HepG2 (cell line): Measurements from ENCODE around the gene PRPF4. TPM values are rescaled to one million over a fixed set of nuclear protein-coding genes. Genes with fewer than 3 reads are reported as not detected.
A peak's percentile ranks its signal among the peaks of the same experiment; 100 is the strongest.

Experiments
- FOXA3 ChIP-seq: IDR thresholded peaks from 2 replicates; pipeline ENCODE4 v1.6.1; 2016; ENCODE audit warnings: missing genetic modification reagents, missing compliant biosample characterization
- JDP2 ChIP-seq: sonication (generic); formaldehyde crosslinking; IDR thresholded peaks from 2 replicates; pipeline ENCODE4 v1.8.1; 2022; ENCODE audit warnings: missing genetic modification reagents, borderline replicate concordance
- JUND ChIP-seq: sonication (generic); formaldehyde crosslinking; IDR thresholded peaks from 2 replicates; pipeline ENCODE4 v1.8.0; 2022; ENCODE audit warnings: mild to moderate bottlenecking, missing genetic modification reagents
- KMT2B ChIP-seq: IDR thresholded peaks from 2 replicates; pipeline ENCODE4 v1.6.1; 2016; ENCODE audit warnings: missing genetic modification reagents, missing compliant biosample characterization
- MED1 ChIP-seq: sonication (generic); formaldehyde crosslinking; IDR thresholded peaks from 2 replicates; pipeline ENCODE4 v1.4.0; 2020; ENCODE audit warnings: missing genetic modification reagents
- NPAS2 ChIP-seq: sonication (generic); formaldehyde crosslinking; IDR thresholded peaks from 2 replicates; pipeline ENCODE4 v1.8.0; 2022; ENCODE audit warnings: mild to moderate bottlenecking, missing genetic modification reagents, borderline replicate concordance
- POLR2G ChIP-seq: fragments of 200-400 bp; formaldehyde crosslinking; IDR thresholded peaks from 2 replicates; pipeline ENCODE4 v1.6.1; 2018; ENCODE audit warnings: mild to moderate bottlenecking, low read depth, low read length, moderate library complexity
- SOX13 ChIP-seq, 3 experiments: fragments of 450-650 bp in 1 of 3; sonication (generic) in 1 of 3; formaldehyde crosslinking in 1 of 3; IDR thresholded peaks in 2 of 3; conservative IDR thresholded peaks in 1 of 3; 2 replicates each; pipeline versions ENCODE4 v1.5.0 to v1.6.1; 2016 to 2020; ENCODE audit warnings: antibody characterized with exemption in 1 of 3, mild to moderate bottlenecking in 1 of 3, missing compliant biosample characterization in 1 of 3, missing genetic modification reagents in 1 of 3, moderate library complexity in 1 of 3
- SPEN ChIP-seq: sonication (generic); formaldehyde crosslinking; IDR thresholded peaks from 2 replicates; pipeline ENCODE4 v1.5.1; 2020; ENCODE audit warnings: low read depth, mild to moderate bottlenecking, missing genetic modification reagents
- TBX2 ChIP-seq: sonication (generic); formaldehyde crosslinking; IDR thresholded peaks from 2 replicates; pipeline ENCODE4 v1.5.0; 2020; ENCODE audit warnings: missing genetic modification reagents, mild to moderate bottlenecking, borderline replicate concordance
- TGIF2 ChIP-seq: IDR thresholded peaks from 2 replicates; pipeline ENCODE4 v1.6.1; 2016; ENCODE audit warnings: control low read depth, missing compliant biosample characterization
- TOE1 ChIP-seq: sonication (generic); formaldehyde crosslinking; IDR thresholded peaks from 2 replicates; pipeline ENCODE4 v1.4.0; 2020; ENCODE audit warnings: mild to moderate bottlenecking, missing genetic modification reagents
- ZNF253 ChIP-seq: sonication (generic); formaldehyde crosslinking; IDR thresholded peaks from 2 replicates; pipeline ENCODE4 v1.8.0; 2022; ENCODE audit warnings: mild to moderate bottlenecking, missing genetic modification reagents, borderline replicate concordance
- ZNF44 ChIP-seq: sonication (generic); formaldehyde crosslinking; IDR thresholded peaks from 2 replicates; pipeline ENCODE4 v1.5.1; 2020; ENCODE audit warnings: mild to moderate bottlenecking, missing genetic modification reagents
- polyA plus RNA-seq, 8 experiments: library from polyadenylated mRNA; depleted of rRNA in 3 of 8; stranded (reverse) in 7 of 8; unstranded in 1 of 8; fragments of >200 nt; fragmentation: Illumina TruSeq in 4 of 8; extraction: Trizol in 4 of 8; gene quantifications; 2 replicates each; pipeline versions ENCODE4 v1.2.1 to v1.2.3, GENCODE V29; 2011 to 2016; ENCODE audit warnings: low read depth in 4 of 8, missing spikeins in 1 of 8, mixed read lengths in 1 of 8; ENCODE audit not compliant: insufficient read depth in 1 of 8
- total RNA-seq, 5 experiments: library from RNA; depleted of rRNA; stranded (reverse); fragments of >200 nt; fragmentation: Illumina TruSeq; extraction: Trizol; gene quantifications; 2 replicates each; pipeline ENCODE4 v1.2.3, GENCODE V29; 2016; ENCODE audit warnings: low read depth in 1 of 5
- TF ChIP-seq, protein P1 (sequence below): sonication (generic); formaldehyde crosslinking; conservative IDR thresholded peaks from 2 replicates; pipeline ENCODE4 v1.8.1; 2023; ENCODE audit warnings: missing genetic modification reagents
- TF ChIP-seq, protein P2 (sequence below): sonication (generic); formaldehyde crosslinking; IDR thresholded peaks from 2 replicates; pipeline ENCODE4 v1.8.1; 2023; ENCODE audit warnings: mild to moderate bottlenecking, missing genetic modification reagents
- TF ChIP-seq, protein P3 (sequence below): sonication (generic); formaldehyde crosslinking; IDR thresholded peaks from 2 replicates; pipeline ENCODE4 v1.4.0; 2020; ENCODE audit warnings: missing genetic modification reagents
- TF ChIP-seq, protein P4 (sequence below): IDR thresholded peaks from 2 replicates; pipeline ENCODE4 v1.6.1; 2016; ENCODE audit warnings: low read depth
- TF ChIP-seq, protein P5 (sequence below): IDR thresholded peaks from 2 replicates; pipeline ENCODE4 v1.6.1; 2016; ENCODE audit warnings: low read depth, borderline replicate concordance
- TF ChIP-seq, protein P6 (sequence below): sonication (generic); formaldehyde crosslinking; IDR thresholded peaks from 2 replicates; pipeline ENCODE4 v1.4.0; 2020; ENCODE audit warnings: missing genetic modification reagents

PRPF4 gene
- total and polyA plus RNA-seq, 2 of the 13 experiments (the other 11 are each of a cell fraction or from before 2014, with no cell fraction given) = 10.3 to 49.0 TPM

DNA sequence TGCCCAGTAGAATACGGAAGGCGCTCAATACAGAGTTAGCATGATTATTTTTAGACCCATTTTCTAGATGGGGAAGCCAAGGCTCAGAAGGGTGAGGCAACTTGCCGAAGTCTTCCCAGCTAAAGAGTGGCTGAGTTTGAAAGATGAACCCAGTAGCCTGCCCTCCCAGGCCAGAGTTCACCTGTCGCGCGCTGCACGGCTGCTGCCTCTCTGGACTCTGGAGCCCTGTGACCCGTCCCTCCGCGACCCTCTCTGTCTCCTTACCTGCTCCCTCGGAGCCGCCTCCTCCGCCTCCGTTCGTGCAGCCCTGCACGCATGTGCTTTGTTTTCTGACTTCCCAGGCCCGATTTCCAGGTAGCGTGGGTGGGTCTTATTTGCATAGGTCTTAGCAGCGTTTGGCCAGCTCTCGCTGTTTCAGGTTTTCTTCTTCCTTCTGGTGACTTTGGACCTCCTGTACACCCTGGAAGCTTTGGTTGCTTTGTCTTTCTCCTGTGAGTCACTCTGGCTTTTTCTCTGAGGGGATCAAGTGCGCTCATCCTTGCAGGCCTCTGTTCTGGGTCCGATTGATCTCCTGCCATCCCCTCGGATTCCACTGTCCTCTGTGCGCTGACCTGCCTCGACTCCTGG, 27.4 kb downstream of the PRPF4 start, which contains the start of gene RNF183 (continued):
- TF ChIP-seq SOX13 (IDR thresholded peaks at IDR 0.05) (no peak), SOX13 (CRISPR knock-in tag; conservative IDR thresholded peaks at IDR 0.05 in 1 of 2, IDR thresholded peaks at IDR 0.05 in 1 of 2) (peak in 1 of 2 experiments; percentile 35; a peak in 1 of 4 replicates), JDP2 (CRISPR knock-in tag) (no peak), TGIF2 (CRISPR knock-in tag) (peak; percentile 41; the same call in 1 of the 2 replicates), POLR2G (peak; percentile 63), FOXA3 (peak; percentile 36), KMT2B (peak; percentile 22; the same call in 1 of the 2 replicates), SPEN (0 out of 2 replicates have a peak, but pooled peaks have one; percentile 24), JUND (CRISPR knock-in tag) (0 out of 2 replicates have a peak, but pooled peaks have one; percentile 46), TOE1 (no peak), TBX2 (CRISPR knock-in tag) (peak; percentile 35; the same call in 1 of the 2 replicates), MED1 (CRISPR knock-in tag) (peak; percentile 39), ZNF44 (no peak), NPAS2 (no peak), ZNF253 (CRISPR knock-in tag) (0 out of 2 replicates have a peak, but pooled peaks have one; percentile 26)
- TF ChIP-seq, protein P1, sequence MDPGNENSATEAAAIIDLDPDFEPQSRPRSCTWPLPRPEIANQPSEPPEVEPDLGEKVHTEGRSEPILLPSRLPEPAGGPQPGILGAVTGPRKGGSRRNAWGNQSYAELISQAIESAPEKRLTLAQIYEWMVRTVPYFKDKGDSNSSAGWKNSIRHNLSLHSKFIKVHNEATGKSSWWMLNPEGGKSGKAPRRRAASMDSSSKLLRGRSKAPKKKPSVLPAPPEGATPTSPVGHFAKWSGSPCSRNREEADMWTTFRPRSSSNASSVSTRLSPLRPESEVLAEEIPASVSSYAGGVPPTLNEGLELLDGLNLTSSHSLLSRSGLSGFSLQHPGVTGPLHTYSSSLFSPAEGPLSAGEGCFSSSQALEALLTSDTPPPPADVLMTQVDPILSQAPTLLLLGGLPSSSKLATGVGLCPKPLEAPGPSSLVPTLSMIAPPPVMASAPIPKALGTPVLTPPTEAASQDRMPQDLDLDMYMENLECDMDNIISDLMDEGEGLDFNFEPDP (CRISPR knock-in tag) = no peak
- TF ChIP-seq, protein P2, sequence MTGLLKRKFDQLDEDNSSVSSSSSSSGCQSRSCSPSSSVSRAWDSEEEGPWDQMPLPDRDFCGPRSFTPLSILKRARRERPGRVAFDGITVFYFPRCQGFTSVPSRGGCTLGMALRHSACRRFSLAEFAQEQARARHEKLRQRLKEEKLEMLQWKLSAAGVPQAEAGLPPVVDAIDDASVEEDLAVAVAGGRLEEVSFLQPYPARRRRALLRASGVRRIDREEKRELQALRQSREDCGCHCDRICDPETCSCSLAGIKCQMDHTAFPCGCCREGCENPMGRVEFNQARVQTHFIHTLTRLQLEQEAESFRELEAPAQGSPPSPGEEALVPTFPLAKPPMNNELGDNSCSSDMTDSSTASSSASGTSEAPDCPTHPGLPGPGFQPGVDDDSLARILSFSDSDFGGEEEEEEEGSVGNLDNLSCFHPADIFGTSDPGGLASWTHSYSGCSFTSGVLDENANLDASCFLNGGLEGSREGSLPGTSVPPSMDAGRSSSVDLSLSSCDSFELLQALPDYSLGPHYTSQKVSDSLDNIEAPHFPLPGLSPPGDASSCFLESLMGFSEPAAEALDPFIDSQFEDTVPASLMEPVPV (CRISPR knock-in tag) = no peak
- TF ChIP-seq, protein P3, sequence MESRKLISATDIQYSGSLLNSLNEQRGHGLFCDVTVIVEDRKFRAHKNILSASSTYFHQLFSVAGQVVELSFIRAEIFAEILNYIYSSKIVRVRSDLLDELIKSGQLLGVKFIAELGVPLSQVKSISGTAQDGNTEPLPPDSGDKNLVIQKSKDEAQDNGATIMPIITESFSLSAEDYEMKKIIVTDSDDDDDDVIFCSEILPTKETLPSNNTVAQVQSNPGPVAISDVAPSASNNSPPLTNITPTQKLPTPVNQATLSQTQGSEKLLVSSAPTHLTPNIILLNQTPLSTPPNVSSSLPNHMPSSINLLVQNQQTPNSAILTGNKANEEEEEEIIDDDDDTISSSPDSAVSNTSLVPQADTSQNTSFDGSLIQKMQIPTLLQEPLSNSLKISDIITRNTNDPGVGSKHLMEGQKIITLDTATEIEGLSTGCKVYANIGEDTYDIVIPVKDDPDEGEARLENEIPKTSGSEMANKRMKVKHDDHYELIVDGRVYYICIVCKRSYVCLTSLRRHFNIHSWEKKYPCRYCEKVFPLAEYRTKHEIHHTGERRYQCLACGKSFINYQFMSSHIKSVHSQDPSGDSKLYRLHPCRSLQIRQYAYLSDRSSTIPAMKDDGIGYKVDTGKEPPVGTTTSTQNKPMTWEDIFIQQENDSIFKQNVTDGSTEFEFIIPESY (CRISPR knock-in tag) = peak; percentile 37; the same call in 1 of the 2 replicates
- TF ChIP-seq, protein P4, sequence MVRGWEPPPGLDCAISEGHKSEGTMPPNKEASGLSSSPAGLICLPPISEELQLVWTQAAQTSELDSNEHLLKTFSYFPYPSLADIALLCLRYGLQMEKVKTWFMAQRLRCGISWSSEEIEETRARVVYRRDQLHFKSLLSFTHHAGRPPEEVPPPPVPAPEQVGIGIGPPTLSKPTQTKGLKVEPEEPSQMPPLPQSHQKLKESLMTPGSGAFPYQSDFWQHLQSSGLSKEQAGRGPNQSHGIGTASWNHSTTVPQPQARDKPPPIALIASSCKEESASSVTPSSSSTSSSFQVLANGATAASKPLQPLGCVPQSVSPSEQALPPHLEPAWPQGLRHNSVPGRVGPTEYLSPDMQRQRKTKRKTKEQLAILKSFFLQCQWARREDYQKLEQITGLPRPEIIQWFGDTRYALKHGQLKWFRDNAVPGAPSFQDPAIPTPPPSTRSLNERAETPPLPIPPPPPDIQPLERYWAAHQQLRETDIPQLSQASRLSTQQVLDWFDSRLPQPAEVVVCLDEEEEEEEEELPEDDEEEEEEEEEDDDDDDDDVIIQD (CRISPR knock-in tag) = 0 out of 2 replicates have a peak, but pooled peaks have one; percentile 18
- TF ChIP-seq, protein P5, sequence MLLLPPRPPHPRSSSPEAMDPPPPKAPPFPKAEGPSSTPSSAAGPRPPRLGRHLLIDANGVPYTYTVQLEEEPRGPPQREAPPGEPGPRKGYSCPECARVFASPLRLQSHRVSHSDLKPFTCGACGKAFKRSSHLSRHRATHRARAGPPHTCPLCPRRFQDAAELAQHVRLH (CRISPR knock-in tag) = peak; percentile 74; the same call in 1 of the 2 replicates
- TF ChIP-seq, protein P6, sequence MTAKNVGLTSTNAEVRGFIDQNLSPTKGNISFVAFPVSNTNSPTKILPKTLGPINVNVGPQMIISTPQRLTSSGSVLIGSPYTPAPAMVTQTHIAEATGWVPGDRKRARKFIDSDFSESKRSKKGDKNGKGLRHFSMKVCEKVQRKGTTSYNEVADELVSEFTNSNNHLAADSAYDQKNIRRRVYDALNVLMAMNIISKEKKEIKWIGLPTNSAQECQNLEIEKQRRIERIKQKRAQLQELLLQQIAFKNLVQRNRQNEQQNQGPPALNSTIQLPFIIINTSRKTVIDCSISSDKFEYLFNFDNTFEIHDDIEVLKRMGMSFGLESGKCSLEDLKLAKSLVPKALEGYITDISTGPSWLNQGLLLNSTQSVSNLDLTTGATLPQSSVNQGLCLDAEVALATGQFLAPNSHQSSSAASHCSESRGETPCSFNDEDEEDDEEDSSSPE (CRISPR knock-in tag) = 0 out of 2 replicates have a peak, but pooled peaks have one; percentile 39
